ENCODE measurements around the gene PLD1.
"Not testable (repeated sequence)": the region's sequence is repeated elsewhere in the genome, so short reads cannot be mapped to it uniquely, and the experiment has no call there.

PLD1 gene

GRCh38 chr3:171663805-171664204, 146.5 kb downstream of the PLD1 start:
- DNase-seq (ENCODE audit: low spot score), result no peak

GRCh38 chr3:171661484-171661883, 148.8 kb downstream of the PLD1 start:
- DNase-seq (ENCODE audit: low spot score), result no peak

- no peak for DNase-seq (ENCODE audit: low spot score)
These were observed 150.1 kb downstream of the PLD1 start for GRCh38 chr3:171660188-171660587.

GRCh38 chr3:171658841-171659240, 151.4 kb downstream of the PLD1 start:
- peak; percentile 42 for DNase-seq (ENCODE audit: low spot score)

GRCh38 chr3:171654809-171655208, 155.5 kb downstream of the PLD1 start:
- peak; percentile 56 for DNase-seq (ENCODE audit: low spot score)

- DNase-seq (ENCODE audit: low spot score), result no peak
These were observed 156.0 kb downstream of the PLD1 start for GRCh38 chr3:171654326-171654725.

- no peak for DNase-seq (ENCODE audit: low spot score)
These were observed 156.6 kb downstream of the PLD1 start for GRCh38 chr3:171653701-171654100.

- no peak for DNase-seq (ENCODE audit: low spot score)
These were observed 157.4 kb downstream of the PLD1 start for GRCh38 chr3:171652932-171653331.

- DNase-seq (ENCODE audit: low spot score), result no peak
These were observed 160.2 kb downstream of the PLD1 start for GRCh38 chr3:171649911-171650592.

- no peak for DNase-seq (ENCODE audit: low spot score)
These were observed 161.0 kb downstream of the PLD1 start for GRCh38 chr3:171649267-171649666.

GRCh38 chr3:171648069-171648468, 162.2 kb downstream of the PLD1 start:
- no peak for DNase-seq (ENCODE audit: low spot score)

- peak; percentile 63 for DNase-seq (ENCODE audit: low spot score)
These were observed 163.7 kb downstream of the PLD1 start for GRCh38 chr3:171646357-171647133.

- DNase-seq (ENCODE audit: low spot score), result no peak
These were observed 165.6 kb downstream of the PLD1 start for GRCh38 chr3:171644681-171645080.

- no peak for DNase-seq (ENCODE audit: low spot score)
These were observed 166.6 kb downstream of the PLD1 start for GRCh38 chr3:171643681-171644080.

GRCh38 chr3:171643033-171643432, 167.2 kb downstream of the PLD1 start:
- DNase-seq (ENCODE audit: low spot score), result no peak

GRCh38 chr3:171640520-171641412, 169.5 kb downstream of the PLD1 start:
- peak; percentile 20 for DNase-seq (ENCODE audit: low spot score)

- DNase-seq (ENCODE audit: low spot score), result no peak
These were observed 173.6 kb downstream of the PLD1 start for GRCh38 chr3:171636666-171637065.

- DNase-seq (ENCODE audit: low spot score), result no peak
These were observed 177.5 kb downstream of the PLD1 start for GRCh38 chr3:171632766-171633165.

GRCh38 chr3:171626799-171627198, 183.5 kb downstream of the PLD1 start:
- DNase-seq (ENCODE audit: low spot score), result not testable (repeated sequence)

- no peak for DNase-seq (ENCODE audit: low spot score)
These were observed 188.2 kb downstream of the PLD1 start for GRCh38 chr3:171622126-171622525.

- peak; percentile 6 for DNase-seq (ENCODE audit: low spot score)
These were observed 189.4 kb downstream of the PLD1 start for GRCh38 chr3:171620825-171621434.

GRCh38 chr3:171616798-171617197, 193.5 kb downstream of the PLD1 start:
- no peak for DNase-seq (ENCODE audit: low spot score)

Measured in GM03348 (cell line).